Stimulated activated CD8-positive, alpha-beta memory T cell treated with anti-CD3 and anti-CD28 coated beads, Interleukin-7, amount 100 ng/mL, for 48 hours (primary cell): ENCODE results near the gene LIME1.
A peak's percentile ranks its signal among the peaks of the same experiment; 100 is the strongest.

ENCODE experiments used
- DNase-seq, 2 donors: peaks; one replicate each; pipeline ENCODE4 v3.0.0-alpha.2; 2020; ENCODE audit warnings: low read depth in 1 of 2; ENCODE audit errors: extremely low read depth in 1 of 2

The LIME1 gene

GRCh38 chr20:63735859-63736718 is at the start of gene LIME1:
TSS of gene LIME1 (plus strand) at chr20:63736664. CDS start at chr20:63737550, 886 bp downstream.
- peak in 1 of 2 donors; percentile 36 for DNase-seq

- DNase-seq = no peak
Observed at GRCh38 chr20:63687419-63688178, 48.9 kb upstream of the LIME1 start.

- no peak for DNase-seq
Observed at GRCh38 chr20:63688228-63689045, 48.0 kb upstream of the LIME1 start.

- no peak for DNase-seq
Observed at GRCh38 chr20:63689046-63690002, 47.1 kb upstream of the LIME1 start.

GRCh38 chr20:63690003-63690897 is 46.2 kb upstream of the LIME1 start:
- DNase-seq = no peak

- no peak for DNase-seq
Observed at GRCh38 chr20:63690898-63691710, 45.4 kb upstream of the LIME1 start.

GRCh38 chr20:63691711-63692435 is 44.6 kb upstream of the LIME1 start:
- no peak for DNase-seq

- no peak for DNase-seq
Observed at GRCh38 chr20:63692436-63693082, 43.9 kb upstream of the LIME1 start.

- DNase-seq = no peak
Observed at GRCh38 chr20:63693083-63693732, 43.3 kb upstream of the LIME1 start.

GRCh38 chr20:63693733-63694583 is 42.5 kb upstream of the LIME1 start:
- no peak for DNase-seq

GRCh38 chr20:63694584-63695423 is 41.7 kb upstream of the LIME1 start:
- DNase-seq = no peak

GRCh38 chr20:63695424-63696305 is 40.8 kb upstream of the LIME1 start:
- no peak for DNase-seq

GRCh38 chr20:63696306-63696627 is 40.2 kb upstream of the LIME1 start:
- DNase-seq = no peak
